ENCODE measurements around the gene ATXN2. TPM values are rescaled to one million over a fixed set of nuclear protein-coding genes. Genes with fewer than 3 reads are reported as not detected.
"Not testable (repeated sequence)": the region's sequence is repeated elsewhere in the genome, so short reads cannot be mapped to it uniquely, and the experiment has no call there.

ATXN2 gene
- total RNA-seq, 1 experiment from 2014 or later: 56.3 TPM

DNA sequence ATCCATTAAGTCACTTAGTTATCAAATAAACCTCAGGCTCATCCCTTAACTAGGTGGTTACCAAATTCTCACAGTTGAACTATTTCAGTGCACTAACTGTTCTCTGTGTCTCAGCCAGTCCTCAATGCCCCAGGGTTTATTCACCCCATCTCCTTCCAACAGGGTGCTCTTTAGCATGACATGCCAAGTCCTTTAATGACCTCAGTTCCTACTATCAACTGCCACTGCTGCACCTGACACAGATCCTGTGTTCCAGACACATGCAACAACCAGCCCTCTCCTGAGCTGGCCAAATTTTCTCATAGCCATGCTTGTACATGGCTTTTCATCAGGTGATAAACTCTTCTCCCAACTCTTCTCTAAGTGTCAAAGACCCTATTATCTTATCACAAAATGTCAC, 80.0 kb downstream of the ATXN2 start:
- Mint-ChIP-seq H3K4me1 (no peaks in the 10 kb centered on the region), H3K4me3 (no peak overlapping the region), H3K27ac (no peak overlapping the region), H3K36me3 (peaks cover 33% of the 10 kb centered on the region), H3K9me3 (no peaks in the 10 kb centered on the region), H3K27me3 (ENCODE audit: low read depth) (no peaks in the 10 kb centered on the region)
- ChIA-PET POLR2A (no interaction called here), CTCF (no interaction called here)
- DNase-seq (ENCODE audit: low spot score) (no peak), ATAC-seq (no peak)
- no peak for TF ChIP-seq TCF7 (CRISPR knock-in tag; IDR thresholded peaks at IDR 0.05; ENCODE audit: low read depth)

DNA sequence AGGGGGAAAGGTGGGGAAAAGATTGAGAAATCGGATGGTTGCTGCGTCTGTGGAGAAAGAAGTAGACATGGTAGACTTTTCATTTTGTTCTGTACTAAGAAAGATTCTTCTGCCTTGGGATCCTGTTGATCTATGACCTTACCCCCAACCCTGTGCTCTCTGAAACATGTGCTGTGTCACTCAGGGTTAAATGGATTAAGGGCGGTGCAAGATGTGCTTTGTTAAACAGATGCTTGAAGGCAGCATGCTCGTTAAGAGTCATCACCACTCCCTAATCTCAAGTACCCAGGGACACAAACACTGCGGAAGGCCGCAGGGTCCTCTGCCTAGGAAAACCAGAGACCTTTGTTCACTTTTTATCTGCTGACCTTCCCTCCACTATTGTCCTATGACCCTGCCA, 91.4 kb downstream of the ATXN2 start:
- H3K4me3 Mint-ChIP-seq; H3K27me3 Mint-ChIP-seq (ENCODE audit: low read depth); ATAC-seq; H3K4me1 Mint-ChIP-seq; DNase-seq (ENCODE audit: low spot score); POLR2A ChIA-PET; H3K27ac Mint-ChIP-seq; CTCF ChIA-PET: not testable (repeated sequence)
- H3K36me3 Mint-ChIP-seq: peaks cover 67% of the 10 kb centered on the region
- H3K9me3 Mint-ChIP-seq: peaks cover 12% of the 10 kb centered on the region; the same call in 1 of the 2 replicates

DNA sequence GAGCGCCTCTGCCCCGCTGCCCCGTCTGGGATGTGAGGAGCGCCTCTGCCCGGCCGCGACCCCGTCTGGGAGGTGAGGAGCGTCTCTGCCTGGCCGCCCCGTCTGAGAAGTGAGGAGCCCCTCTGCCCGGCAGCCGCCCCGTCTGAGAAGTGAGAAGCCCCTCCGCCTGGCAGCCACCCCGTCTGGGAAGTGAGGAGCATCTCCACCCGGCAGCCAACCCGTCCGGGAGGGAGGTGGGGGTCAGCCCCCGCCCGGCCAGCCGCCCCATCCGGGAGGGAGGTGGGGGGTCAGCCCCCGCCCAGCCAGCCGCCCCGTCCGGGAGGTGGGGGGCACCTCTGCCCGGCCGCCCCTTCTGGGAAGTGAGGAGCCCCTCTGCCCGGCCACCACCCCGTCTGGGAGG, 91.9 kb downstream of the ATXN2 start:
- H3K4me1 Mint-ChIP-seq; H3K4me3 Mint-ChIP-seq; POLR2A ChIA-PET; DNase-seq (ENCODE audit: low spot score); H3K27me3 Mint-ChIP-seq (ENCODE audit: low read depth); H3K27ac Mint-ChIP-seq; ATAC-seq; CTCF ChIA-PET: not testable (repeated sequence)
- peaks cover 67% of the 10 kb centered on the region for H3K36me3 Mint-ChIP-seq
- peaks cover 12% of the 10 kb centered on the region; the same call in 1 of the 2 replicates for H3K9me3 Mint-ChIP-seq

DNA sequence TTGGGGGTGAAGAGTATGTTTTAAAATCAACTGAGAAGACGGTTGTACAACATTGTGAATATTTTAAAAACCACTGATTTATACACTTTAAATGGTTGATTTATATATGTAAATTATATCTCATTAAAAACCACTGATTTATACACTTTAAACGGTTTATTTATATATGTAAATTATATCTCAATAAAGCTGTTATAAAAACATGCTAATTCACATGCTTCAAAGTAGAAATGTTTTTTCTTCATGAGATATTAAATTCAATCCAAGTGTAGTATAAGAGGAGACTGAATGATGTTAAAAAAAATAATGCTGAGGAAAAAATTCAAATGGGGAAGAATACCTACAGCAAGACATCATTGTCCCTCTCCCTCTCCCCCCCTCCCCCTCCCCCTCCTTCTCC, 92.9 kb downstream of the ATXN2 start:
- ChIA-PET POLR2A (interaction anchor here (0.6 kb wide), 1 partner anchor 86 kb away, joined by 3 read pairs; no protein-coding TSS in a partner anchor), CTCF (interaction anchor here (0.5 kb wide), 1 partner anchor 113 kb away, joined by 4 read pairs; no protein-coding TSS in a partner anchor)
- no peak overlapping the region for H3K27ac Mint-ChIP-seq
- H3K9me3 Mint-ChIP-seq: peaks cover 12% of the 10 kb centered on the region; the same call in 1 of the 2 replicates
- ATAC-seq (no peak), DNase-seq (ENCODE audit: low spot score) (no peak)
- TF ChIP-seq, protein P1, sequence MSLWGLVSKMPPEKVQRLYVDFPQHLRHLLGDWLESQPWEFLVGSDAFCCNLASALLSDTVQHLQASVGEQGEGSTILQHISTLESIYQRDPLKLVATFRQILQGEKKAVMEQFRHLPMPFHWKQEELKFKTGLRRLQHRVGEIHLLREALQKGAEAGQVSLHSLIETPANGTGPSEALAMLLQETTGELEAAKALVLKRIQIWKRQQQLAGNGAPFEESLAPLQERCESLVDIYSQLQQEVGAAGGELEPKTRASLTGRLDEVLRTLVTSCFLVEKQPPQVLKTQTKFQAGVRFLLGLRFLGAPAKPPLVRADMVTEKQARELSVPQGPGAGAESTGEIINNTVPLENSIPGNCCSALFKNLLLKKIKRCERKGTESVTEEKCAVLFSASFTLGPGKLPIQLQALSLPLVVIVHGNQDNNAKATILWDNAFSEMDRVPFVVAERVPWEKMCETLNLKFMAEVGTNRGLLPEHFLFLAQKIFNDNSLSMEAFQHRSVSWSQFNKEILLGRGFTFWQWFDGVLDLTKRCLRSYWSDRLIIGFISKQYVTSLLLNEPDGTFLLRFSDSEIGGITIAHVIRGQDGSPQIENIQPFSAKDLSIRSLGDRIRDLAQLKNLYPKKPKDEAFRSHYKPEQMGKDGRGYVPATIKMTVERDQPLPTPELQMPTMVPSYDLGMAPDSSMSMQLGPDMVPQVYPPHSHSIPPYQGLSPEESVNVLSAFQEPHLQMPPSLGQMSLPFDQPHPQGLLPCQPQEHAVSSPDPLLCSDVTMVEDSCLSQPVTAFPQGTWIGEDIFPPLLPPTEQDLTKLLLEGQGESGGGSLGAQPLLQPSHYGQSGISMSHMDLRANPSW (CRISPR knock-in tag; conservative IDR thresholded peaks at IDR 0.05; ENCODE audit: low read depth): no peak
- TF ChIP-seq, protein P2, sequence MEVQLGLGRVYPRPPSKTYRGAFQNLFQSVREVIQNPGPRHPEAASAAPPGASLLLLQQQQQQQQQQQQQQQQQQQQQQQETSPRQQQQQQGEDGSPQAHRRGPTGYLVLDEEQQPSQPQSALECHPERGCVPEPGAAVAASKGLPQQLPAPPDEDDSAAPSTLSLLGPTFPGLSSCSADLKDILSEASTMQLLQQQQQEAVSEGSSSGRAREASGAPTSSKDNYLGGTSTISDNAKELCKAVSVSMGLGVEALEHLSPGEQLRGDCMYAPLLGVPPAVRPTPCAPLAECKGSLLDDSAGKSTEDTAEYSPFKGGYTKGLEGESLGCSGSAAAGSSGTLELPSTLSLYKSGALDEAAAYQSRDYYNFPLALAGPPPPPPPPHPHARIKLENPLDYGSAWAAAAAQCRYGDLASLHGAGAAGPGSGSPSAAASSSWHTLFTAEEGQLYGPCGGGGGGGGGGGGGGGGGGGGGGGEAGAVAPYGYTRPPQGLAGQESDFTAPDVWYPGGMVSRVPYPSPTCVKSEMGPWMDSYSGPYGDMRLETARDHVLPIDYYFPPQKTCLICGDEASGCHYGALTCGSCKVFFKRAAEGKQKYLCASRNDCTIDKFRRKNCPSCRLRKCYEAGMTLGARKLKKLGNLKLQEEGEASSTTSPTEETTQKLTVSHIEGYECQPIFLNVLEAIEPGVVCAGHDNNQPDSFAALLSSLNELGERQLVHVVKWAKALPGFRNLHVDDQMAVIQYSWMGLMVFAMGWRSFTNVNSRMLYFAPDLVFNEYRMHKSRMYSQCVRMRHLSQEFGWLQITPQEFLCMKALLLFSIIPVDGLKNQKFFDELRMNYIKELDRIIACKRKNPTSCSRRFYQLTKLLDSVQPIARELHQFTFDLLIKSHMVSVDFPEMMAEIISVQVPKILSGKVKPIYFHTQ (CRISPR knock-in tag; IDR thresholded peaks at IDR 0.05): no peak
- TF ChIP-seq, protein P3, sequence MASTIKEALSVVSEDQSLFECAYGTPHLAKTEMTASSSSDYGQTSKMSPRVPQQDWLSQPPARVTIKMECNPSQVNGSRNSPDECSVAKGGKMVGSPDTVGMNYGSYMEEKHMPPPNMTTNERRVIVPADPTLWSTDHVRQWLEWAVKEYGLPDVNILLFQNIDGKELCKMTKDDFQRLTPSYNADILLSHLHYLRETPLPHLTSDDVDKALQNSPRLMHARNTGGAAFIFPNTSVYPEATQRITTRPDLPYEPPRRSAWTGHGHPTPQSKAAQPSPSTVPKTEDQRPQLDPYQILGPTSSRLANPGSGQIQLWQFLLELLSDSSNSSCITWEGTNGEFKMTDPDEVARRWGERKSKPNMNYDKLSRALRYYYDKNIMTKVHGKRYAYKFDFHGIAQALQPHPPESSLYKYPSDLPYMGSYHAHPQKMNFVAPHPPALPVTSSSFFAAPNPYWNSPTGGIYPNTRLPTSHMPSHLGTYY (CRISPR knock-in tag; IDR thresholded peaks at IDR 0.05): no peak
- TF ChIP-seq, protein P4, sequence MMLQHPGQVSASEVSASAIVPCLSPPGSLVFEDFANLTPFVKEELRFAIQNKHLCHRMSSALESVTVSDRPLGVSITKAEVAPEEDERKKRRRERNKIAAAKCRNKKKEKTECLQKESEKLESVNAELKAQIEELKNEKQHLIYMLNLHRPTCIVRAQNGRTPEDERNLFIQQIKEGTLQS (CRISPR knock-in tag; conservative IDR thresholded peaks at IDR 0.05): no peak
- no peaks in the 10 kb centered on the region for H3K27me3 Mint-ChIP-seq (ENCODE audit: low read depth)
- peaks cover 58% of the 10 kb centered on the region for H3K36me3 Mint-ChIP-seq
- no peaks in the 10 kb centered on the region for H3K4me1 Mint-ChIP-seq
- no peak overlapping the region for H3K4me3 Mint-ChIP-seq

DNA sequence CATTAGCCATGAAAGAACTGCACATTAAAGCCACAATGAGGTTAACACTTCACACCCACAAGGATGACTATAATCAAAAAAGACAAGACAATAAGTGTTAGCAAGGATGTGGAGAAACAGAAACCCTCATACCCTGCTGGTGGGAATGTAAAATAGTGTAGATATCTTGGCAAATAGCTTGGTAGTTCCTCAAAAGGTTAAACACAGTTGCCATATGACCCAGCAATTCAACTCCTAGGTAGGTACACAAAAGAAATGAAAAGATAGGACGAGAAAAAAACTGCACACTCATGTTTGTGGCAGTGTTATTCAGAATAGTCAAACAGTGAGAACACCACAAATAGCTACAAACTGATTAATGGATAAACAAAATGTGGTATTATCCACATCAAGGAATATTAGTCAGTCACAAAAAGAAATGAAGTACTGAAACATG, 93.5 kb downstream of the ATXN2 start:
- H3K36me3 Mint-ChIP-seq: peaks cover 53% of the 10 kb centered on the region
- no peaks in the 10 kb centered on the region for H3K4me1 Mint-ChIP-seq
- TF ChIP-seq, protein P5, sequence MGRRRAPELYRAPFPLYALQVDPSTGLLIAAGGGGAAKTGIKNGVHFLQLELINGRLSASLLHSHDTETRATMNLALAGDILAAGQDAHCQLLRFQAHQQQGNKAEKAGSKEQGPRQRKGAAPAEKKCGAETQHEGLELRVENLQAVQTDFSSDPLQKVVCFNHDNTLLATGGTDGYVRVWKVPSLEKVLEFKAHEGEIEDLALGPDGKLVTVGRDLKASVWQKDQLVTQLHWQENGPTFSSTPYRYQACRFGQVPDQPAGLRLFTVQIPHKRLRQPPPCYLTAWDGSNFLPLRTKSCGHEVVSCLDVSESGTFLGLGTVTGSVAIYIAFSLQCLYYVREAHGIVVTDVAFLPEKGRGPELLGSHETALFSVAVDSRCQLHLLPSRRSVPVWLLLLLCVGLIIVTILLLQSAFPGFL (CRISPR knock-in tag; IDR thresholded peaks at IDR 0.05; ENCODE audit: borderline replicate concordance): no peak
- TF ChIP-seq JAZF1 (CRISPR knock-in tag; IDR thresholded peaks at IDR 0.05): no peak
- no peak for TF ChIP-seq IRF2 (CRISPR knock-in tag; IDR thresholded peaks at IDR 0.05; ENCODE audit: borderline replicate concordance, low read depth)
- no peak for TF ChIP-seq ZNF416 (CRISPR knock-in tag; IDR thresholded peaks at IDR 0.05)
- no peak for TF ChIP-seq ZNF671 (CRISPR knock-in tag; IDR thresholded peaks at IDR 0.05)
- TF ChIP-seq, protein P6, sequence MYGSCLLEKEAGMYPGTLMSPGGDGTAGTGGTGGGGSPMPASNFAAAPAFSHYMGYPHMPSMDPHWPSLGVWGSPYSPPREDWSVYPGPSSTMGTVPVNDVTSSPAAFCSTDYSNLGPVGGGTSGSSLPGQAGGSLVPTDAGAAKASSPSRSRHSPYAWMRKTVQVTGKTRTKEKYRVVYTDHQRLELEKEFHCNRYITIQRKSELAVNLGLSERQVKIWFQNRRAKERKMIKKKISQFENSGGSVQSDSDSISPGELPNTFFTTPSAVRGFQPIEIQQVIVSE (CRISPR knock-in tag; IDR thresholded peaks at IDR 0.05; ENCODE audit: borderline replicate concordance): no peak
- TF ChIP-seq NR3C1 (CRISPR knock-in tag; conservative IDR thresholded peaks at IDR 0.05; ENCODE audit: low read depth): no peak
- no peak for TF ChIP-seq TEAD4 (CRISPR knock-in tag; IDR thresholded peaks at IDR 0.05)
- H3K9me3 Mint-ChIP-seq: peaks cover 12% of the 10 kb centered on the region; the same call in 1 of the 2 replicates
- POLR2A ChIA-PET: interaction anchor here (0.6 kb wide), 1 partner anchor 87 kb away, joined by 3 read pairs; no protein-coding TSS in a partner anchor
- no peak for DNase-seq (ENCODE audit: low spot score)
- H3K4me3 Mint-ChIP-seq: no peak overlapping the region
- no peak overlapping the region for H3K27ac Mint-ChIP-seq
- no peaks in the 10 kb centered on the region for H3K27me3 Mint-ChIP-seq (ENCODE audit: low read depth)
- CTCF ChIA-PET: interaction anchor here (0.5 kb wide), 1 partner anchor 113 kb away, joined by 4 read pairs; no protein-coding TSS in a partner anchor
- ATAC-seq: no peak

Data from WTC11 (cell line).